ENCODE results near the gene ZNF621.
"Not testable (repeated sequence)": the region's sequence is repeated elsewhere in the genome, so short reads cannot be mapped to it uniquely, and the experiment has no call there.

ZNF621 gene

DNA sequence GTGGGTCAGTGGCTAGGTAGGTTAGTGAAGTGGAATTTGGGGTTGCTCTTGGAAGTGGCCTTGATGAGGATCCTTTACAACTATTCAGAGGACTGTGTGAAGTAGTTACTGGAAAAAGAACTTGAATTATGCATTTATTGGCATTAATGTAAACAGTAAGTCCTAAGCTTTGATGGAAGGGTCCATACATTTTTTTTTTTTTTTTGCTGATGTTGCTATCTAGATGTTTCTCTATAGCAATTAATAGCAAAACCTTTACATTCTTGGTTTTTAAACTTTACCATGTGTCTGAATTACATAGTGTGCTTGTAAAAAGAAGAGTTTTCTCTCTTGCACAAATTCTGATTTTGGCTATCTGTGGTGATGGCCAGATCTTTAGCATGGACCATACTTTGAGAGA is 9.5 kb downstream of the ZNF621 start:
- no peak for DNase-seq (ENCODE audit: low spot score)

DNA sequence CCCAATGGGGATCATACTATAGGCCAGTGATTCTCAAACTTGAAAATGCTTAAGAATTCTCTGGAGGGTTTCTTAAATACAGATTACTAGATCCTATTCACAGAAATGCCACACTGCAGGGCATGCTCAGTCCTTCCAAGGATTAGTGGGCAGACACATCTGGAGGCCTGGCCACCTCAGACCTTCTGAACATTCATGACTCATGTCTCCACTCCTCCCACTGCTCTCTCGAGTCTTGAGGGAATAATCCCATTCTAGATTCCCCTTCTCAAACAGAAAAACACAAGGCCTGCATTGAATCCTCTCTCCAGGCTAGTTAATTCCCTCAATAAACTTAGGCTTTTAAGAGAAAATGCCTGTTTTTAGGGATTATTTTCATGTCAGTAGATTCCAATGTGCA is 22.1 kb downstream of the ZNF621 start:
- peak; percentile 87 for DNase-seq (ENCODE audit: low spot score)

DNA sequence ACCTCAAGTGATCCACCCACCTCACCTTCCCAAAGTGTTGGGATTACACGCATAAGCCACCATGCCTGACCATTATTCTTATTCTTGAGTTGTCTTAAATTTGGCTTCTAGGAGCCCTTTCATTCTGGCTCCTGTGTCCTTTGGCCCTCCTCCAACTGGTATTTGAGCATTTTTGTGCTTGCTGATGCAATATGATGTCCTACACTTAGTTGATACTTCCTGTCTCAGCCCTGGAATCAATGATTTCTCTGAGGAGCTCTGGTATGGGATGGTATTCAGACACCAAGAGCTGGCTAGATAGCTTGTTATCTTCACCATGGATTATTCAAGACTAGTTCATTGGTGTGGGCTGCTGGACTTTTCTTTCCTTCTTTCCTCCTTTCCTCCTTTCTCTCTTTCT is 25.4 kb downstream of the ZNF621 start:
- DNase-seq (ENCODE audit: low spot score) = no peak

DNA sequence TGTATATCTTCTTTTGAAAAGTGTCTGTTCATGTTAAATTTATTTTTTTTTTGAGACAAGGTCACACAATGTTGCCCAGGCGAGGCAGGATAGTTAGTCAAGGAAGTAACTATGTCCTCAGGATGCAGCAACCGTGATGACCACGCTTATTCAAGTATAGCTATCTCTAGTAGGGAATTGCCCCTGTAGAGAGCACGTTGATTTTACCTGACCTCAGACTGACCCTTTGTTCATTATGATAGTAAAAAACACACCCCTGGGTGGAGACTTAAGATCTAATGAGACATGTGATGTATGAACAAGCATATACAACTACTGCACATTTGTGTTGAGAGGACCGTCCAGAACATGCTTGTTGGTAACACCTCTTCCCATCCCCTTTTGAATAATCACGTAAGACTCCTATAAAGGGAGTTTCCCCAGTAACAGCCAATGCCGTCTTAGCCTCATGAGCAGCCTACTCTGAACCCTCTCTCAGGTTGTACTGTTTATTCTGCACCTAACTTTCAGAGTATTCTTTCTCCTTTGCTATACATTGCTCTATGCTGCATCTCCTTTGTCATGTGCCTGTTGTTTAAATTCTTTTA is 32.9 kb downstream of the ZNF621 start:
- DNase-seq (ENCODE audit: low spot score) = no peak

DNA sequence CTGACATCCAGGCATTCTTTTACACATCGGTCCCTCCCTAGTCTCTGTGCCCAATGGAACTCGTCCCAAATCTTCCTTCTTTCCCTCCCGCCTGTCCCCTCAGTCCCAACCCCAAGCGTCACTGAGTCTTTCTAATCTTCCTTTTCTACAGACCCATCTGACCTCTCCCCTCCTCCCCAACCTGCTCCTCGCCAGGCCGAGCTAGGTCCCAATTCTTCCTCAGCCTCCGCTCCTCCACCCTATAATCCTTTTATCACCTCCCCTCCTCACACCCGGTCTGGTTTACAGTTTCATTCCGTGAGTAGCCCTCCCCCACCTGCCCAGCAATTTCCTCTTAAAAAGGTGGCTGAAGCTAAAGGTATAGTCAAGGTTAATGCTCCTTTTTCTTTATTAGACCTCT is 37.7 kb downstream of the ZNF621 start:
- DNase-seq (ENCODE audit: low spot score) = not testable (repeated sequence)

DNA sequence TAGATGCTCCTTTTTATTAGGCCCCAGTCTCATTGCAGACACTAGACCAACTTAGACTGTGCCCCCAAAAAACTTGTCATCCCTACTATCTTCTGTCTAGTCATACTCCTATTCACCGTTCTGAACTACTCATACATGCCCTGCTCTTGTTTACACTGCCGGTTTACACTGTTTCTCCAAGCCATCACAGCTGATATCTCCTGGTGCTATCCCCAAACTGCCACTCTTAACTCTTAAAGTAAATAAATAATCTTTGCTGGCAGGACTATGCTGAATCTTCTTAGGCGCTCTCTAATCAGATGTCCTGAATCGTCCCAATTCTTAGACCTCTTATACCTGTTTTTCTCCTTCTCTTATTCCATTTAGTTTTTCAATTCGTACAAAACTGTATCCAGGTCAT is 40.9 kb downstream of the ZNF621 start:
- not testable (repeated sequence) for DNase-seq (ENCODE audit: low spot score)

DNA sequence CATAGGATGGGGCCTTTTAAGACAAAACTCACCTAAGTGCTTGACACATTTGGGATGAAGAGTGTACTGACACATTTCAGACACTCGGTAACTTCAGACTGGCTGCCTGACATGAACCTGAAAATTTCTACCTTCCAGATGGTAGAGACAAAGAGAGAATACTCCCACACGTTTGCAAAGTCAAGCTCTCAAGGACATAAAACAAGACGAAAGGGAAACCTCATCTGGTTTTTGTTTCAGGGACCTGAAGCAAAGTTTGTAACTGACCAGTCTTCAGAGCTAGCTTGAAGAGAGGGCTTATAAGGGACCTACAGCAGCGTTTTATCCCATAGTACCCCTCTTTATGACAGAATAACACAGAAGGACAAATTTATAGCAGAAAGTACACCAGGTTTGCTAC is 41.9 kb downstream of the ZNF621 start:
- DNase-seq (ENCODE audit: low spot score) = no peak

DNA sequence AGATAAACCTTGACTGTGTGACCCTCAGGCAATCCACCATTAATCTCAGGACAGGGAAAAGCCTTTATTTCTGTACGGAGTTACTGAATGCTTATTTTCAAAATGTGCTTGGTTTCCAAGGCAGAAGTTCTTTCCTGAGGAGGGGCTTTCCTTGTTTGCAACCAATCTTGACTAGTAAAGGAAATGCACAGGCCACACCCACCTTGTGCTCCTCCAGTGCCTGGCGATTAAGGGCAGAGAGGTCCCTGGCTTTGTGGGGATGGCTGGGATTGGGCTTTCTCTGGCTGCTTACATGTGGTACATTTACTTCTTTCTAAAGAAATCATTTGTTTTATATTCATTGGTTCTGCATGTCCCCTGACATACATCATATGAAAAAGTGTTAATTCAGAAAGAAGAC is 47.8 kb downstream of the ZNF621 start:
- DNase-seq (ENCODE audit: low spot score) = no peak

DNA sequence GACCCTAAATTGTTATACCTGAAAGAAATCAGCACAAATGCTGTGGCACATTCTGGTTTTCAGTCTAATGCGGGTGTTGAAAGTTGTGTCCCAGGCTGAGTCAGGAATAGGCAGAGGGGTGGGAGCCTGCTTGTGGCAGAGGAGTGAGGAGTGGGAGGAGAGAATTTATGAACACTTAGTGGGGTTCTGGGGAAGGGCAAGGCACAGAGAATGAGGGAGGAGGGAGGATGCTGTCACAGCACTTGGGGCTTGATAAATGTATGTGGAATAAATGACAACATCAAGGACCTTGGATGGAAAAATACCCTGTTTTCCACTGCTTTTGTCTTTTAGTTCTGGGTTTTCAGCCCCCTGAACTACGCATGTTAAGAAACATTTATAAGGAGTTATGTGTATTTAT is 49.3 kb downstream of the ZNF621 start:
- DNase-seq (ENCODE audit: low spot score) = no peak

DNA sequence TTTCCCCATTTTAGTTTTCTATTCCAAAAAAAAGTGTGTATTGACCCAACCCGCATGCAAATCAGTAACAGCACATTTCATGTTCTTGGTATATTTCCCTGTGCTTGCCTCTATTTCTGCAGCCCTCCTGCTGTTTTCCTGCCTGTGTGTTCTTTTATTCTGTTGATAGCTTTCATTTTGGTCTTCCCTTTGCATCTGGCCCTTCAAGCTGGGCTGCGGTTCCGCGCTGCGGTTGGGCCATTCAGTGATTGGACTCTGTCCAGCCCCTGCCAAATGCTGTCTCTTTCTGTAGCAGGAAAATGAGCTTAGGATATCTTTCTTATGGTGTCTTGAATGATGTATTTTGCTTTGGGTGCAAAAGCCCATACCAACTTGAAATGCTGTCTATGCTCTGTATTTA is 49.9 kb downstream of the ZNF621 start:
- no peak for DNase-seq (ENCODE audit: low spot score)

DNA sequence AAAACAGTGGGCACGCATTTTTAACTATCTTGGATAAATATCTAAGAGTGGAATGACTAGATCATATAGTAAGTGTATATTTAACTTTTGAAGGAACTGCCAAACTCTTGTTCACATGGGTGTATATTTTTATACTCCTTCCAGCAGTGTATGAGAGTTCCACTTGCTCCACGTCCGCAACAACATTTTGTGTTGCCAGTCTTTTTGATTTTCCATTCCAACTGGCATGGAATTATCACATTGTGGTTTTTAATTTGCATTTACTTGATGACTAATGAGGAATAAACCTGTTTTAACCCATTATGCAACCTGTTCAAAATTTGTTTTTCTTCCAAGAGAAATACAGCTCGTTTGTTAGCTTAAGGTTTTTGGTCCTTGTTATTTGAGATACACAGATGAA is 51.6 kb downstream of the ZNF621 start:
- DNase-seq (ENCODE audit: low spot score) = no peak

DNA sequence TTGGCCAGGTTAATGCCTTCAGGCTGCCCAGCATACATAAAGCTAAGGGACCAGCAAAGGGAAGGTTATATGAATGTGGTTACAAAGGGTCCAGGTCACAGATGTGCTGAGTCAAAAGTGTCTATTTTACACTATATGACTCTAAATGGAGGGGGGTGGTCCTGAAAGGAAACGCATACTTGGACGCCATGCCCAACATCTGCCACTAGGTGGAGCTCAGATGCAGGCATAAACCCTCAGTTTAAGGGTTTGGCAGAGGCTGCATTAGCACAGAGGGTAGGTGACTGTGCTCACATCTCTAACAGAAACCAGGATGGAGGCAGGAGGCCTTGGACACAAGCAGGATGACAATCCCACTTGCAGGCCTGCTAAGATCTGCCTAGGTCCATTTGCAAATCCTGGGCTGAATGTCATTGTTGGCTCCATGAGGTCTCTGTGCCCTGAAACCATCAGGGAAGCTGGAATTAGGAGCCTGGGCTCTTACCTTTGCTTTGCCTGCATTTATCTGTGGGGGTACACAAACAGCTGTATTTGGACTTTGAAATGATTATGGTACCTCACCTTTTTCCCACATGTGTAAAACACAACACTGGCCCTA is 55.8 kb downstream of the ZNF621 start:
- peak; percentile 81 for DNase-seq (ENCODE audit: low spot score)

DNA sequence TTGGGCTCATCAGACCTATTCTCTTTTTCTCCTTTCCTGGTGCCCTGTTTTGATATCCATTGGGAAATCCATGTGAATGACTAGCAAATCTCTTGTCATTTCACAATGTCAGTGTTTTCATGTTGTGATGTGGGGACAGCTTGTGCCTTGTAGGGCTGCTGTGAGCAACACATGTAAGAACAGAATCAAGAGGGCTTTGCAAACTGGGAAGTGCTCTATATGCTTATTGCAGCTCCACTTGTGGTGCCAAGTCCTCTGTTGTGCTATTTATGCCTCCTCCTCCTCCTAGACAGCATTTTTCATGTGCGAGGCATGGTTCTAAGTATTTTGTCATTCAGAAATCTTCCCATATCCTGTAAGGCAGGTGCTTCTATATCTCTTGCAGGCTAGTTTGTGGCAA is 56.4 kb downstream of the ZNF621 start:
- no peak for DNase-seq (ENCODE audit: low spot score)

DNA sequence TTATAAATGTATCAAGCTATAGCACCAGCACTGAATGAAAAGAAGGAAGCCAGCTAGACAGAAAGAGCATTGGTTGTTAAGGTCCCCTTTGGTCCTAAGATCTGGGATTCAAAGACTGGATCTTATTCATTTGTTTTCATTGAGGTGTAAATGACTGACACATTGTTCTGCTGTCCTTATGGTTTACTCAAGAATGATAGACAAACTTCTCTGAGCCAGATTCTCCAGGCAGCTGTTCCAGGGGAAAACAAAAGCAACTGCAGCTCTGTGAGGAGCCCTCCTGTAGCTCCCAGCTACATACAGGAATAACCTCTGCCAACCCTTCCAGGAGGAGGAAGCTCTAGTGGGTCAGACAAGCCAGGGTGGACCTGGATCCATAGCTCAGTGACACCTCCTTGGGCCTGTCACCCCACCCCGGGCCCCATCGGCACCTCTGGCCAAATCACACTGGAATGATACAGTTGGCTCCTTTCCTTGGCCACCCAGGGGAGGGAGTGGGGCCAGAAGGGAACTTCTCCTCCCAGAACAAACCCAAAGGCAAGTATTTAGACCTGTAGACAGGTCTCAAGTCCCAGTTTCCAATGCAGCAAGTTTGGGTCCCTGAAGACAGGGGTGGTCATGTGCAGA is 57.8 kb downstream of the ZNF621 start:
- no peak for DNase-seq (ENCODE audit: low spot score)

DNA sequence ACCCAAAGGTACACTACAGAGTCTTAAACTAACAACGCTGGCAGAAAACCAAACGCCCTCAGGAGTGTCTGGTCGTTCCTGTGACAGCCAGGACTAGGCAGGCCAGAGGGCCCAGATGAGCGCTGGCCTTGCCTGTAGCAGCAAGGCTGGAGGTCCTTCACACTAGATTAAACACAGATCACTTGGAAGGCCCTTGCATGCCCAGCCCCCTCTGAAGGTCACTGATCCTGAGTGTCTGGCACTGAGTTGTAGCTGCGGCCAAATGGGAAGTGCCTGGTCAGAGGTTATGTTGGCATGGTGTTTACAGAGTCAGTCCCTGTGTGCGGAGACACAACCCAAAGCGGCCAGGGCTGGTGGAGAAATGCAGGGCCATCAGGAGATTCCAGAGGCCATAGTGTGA is 58.9 kb downstream of the ZNF621 start:
- no peak for DNase-seq (ENCODE audit: low spot score)

DNA sequence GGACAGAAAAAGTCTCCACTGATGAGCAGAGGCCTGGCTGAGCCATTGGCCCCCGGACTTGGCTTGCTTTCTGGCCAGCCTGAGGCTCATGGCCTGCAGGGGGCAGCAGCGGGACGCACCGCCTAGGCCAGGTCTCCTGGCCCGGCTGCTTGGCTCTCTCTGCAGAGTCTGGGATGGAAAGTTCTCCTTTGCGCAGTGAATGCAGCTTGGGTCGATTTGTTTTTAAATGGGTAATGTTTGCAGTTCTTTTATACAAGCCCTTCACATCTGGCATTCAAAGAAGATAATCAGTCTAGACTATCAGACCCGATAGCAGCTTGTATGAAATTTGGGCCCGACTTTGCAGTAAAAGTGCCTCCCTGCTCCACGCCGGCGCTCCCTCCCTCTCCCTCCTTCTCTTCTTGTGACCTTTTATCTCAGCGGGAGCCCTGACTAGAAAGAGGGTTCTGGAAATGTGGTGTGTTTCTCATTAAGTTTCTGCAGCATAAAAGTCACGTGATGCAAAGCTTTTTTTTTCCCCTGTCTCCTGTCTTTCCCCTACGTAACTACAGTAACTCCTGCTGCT is 59.9 kb downstream of the ZNF621 start:
- DNase-seq (ENCODE audit: low spot score) = peak; percentile 93

DNA sequence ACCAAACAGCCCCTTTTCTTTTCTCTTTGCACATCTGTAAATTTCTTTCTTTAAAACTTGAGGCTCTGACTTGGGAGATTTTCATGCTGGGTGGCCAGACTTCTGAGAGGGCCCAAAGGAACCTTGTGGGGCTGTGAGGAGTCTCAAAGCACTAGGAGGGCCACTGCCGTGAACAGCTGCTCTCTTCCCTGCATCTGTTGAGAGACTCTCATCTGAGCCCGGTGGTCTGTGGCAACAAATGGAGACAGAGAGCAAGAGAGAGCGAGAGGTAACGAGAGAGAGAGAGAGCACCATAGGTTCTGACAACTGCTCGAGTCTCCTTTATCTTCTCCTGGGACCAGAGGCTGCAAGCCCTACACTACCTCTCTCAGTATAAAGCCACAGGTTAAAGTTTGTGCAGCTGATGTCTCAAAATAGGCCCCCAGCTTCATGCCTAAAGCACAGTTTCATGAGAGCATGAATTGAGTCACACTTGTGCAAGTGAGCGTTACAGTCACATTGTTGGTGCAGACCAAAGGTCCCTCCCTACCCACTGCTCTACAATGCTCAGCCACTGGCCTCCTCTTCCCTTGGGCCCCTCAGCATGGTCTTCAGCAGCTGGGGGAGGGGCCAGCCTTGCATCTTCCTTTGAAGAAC is 60.7 kb downstream of the ZNF621 start:
- DNase-seq (ENCODE audit: low spot score) = no peak

DNA sequence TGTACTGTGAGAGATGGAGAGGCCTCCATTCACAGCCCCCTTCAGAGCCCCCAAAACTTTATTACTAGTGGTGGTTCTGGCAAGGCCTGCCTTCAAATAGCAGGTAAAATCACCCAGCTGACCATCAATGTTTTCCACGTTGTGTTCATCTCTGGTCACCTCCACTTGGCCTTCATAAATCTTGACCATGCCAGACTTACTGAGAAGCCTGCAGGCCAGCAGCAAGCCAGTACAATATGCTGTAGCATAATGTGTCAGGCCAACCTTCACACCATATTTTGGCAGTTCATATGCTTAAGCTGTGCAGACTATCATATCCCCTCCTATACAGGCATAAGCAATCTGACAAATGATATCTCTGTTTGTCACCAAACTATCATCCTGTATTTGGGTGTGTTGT is 62.1 kb downstream of the ZNF621 start:
- no peak for DNase-seq (ENCODE audit: low spot score)

DNA sequence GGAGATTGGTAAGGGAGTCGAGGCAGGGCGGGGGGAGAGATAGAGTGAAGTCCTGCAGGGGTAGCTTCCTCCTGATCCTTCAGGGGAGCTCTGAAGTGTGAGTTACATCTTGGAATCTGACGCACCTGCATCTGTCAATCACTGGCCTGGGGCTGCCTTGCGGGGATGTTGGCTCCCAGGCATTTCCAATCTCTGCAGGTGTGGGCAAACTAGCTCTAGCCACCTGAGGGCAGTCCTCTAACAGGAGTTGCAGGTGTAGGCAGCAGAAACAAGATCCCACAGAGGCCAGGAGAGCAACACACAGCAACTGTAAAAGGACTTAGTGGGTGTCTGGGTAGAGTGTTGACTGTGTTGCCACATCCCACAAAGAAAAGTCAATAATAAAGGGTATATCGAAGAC is 63.6 kb downstream of the ZNF621 start:
- no peak for DNase-seq (ENCODE audit: low spot score)

All from GM03348 (cell line).